GM19035 (cell line): ENCODE results near the gene CSNK1D.
A peak's percentile ranks its signal among the peaks of the same experiment; 100 is the strongest.
"Not testable (repeated sequence)": the region's sequence is repeated elsewhere in the genome, so short reads cannot be mapped to it uniquely, and the experiment has no call there.

Source experiments
- ATAC-seq: cut with Tn5 transposase; IDR thresholded peaks from one replicate; pipeline ENCODE4 v1.9.1; 2021; ENCODE audit not compliant: unreplicated experiment

CSNK1D gene

GRCh38 chr17:82216301-82217119 is 57.0 kb downstream of the CSNK1D start:
- ATAC-seq: no peak

GRCh38 chr17:82215972-82216300 is 57.6 kb downstream of the CSNK1D start:
- no peak for ATAC-seq

GRCh38 chr17:82215095-82215971 is 58.2 kb downstream of the CSNK1D start:
- ATAC-seq: no peak

- ATAC-seq: no peak
Observed at GRCh38 chr17:82214012-82214628, 59.4 kb downstream of the CSNK1D start.

- peak; percentile 18 for ATAC-seq
Observed at GRCh38 chr17:82213251-82214011, 60.1 kb downstream of the CSNK1D start.

GRCh38 chr17:82212331-82213250 is 60.9 kb downstream of the CSNK1D start, which contains the start of gene CCDC57:
Gene CCDC57 (minus strand): TSS chr17:82212842. CDS start chr17:82201944, 10,898 bp downstream.
- ATAC-seq: peak; percentile 74

- ATAC-seq: not testable (repeated sequence)
Observed at GRCh38 chr17:82210655-82211054, 62.8 kb downstream of the CSNK1D start.

GRCh38 chr17:82205720-82206508 is 67.6 kb downstream of the CSNK1D start:
- no peak for ATAC-seq

GRCh38 chr17:82204831-82205719 is 68.4 kb downstream of the CSNK1D start:
- ATAC-seq: no peak

- no peak for ATAC-seq
Observed at GRCh38 chr17:82203920-82204319, 69.6 kb downstream of the CSNK1D start.

- ATAC-seq: no peak
Observed at GRCh38 chr17:82202981-82203380, 70.5 kb downstream of the CSNK1D start.

GRCh38 chr17:82201498-82201910 is 72.0 kb downstream of the CSNK1D start:
- ATAC-seq: no peak

- ATAC-seq: no peak
Observed at GRCh38 chr17:82200743-82201497, 72.6 kb downstream of the CSNK1D start.

GRCh38 chr17:82200135-82200534 is 73.4 kb downstream of the CSNK1D start:
- ATAC-seq: no peak

GRCh38 chr17:82199496-82199895 is 74.0 kb downstream of the CSNK1D start:
- no peak for ATAC-seq

GRCh38 chr17:82198092-82198491 is 75.4 kb downstream of the CSNK1D start:
- no peak for ATAC-seq
